ENCODE results near the gene IL36G. TPM values are rescaled to one million over a fixed set of nuclear protein-coding genes. Genes with fewer than 3 reads are reported as not detected.

Gene IL36G
- total and polyA plus RNA-seq, 5 donors: not detected

- Histone ChIP-seq H3K27me3 (ENCODE audit: control insufficient read depth, insufficient read depth) (no peaks in the 10 kb centered on the region), H3K4me1 (ENCODE audit: control insufficient read depth, insufficient read depth, low read length) (no peaks in the 10 kb centered on the region), H3K27ac (ENCODE audit: low read length) (no peak overlapping the region), H3K4me3 (ENCODE audit: low read length) (no peak overlapping the region), H3K9me3 (ENCODE audit: control insufficient read depth, low read length) (no peaks in the 10 kb centered on the region)
- DNase-seq: no peak
- intact Hi-C loops (cut with DNase I): no loop called here
- no peak for ATAC-seq
- 76% methylated on average over 2 of the region's 2 CpGs for WGBS
Measured at GRCh38 chr2:112973156-112973555, 4.7 kb upstream of the IL36G start.

- ATAC-seq: no peak
- DNase-seq: no peak
- 89% methylated on average over 1 of the region's 1 CpG for WGBS
- Histone ChIP-seq H3K27ac (ENCODE audit: low read length) (no peak overlapping the region), H3K4me1 (ENCODE audit: control insufficient read depth, insufficient read depth, low read length) (no peaks in the 10 kb centered on the region), H3K9me3 (ENCODE audit: control insufficient read depth, low read length) (no peaks in the 10 kb centered on the region), H3K4me3 (ENCODE audit: low read length) (no peak overlapping the region), H3K27me3 (ENCODE audit: control insufficient read depth, insufficient read depth) (no peaks in the 10 kb centered on the region)
- intact Hi-C loops (cut with DNase I): no loop called here
Measured at GRCh38 chr2:112979731-112980130, 1.9 kb downstream of the IL36G start.

- H3K27me3 ChIP-seq (ENCODE audit: control insufficient read depth, insufficient read depth): no peaks in the 10 kb centered on the region
- H3K9me3 ChIP-seq (ENCODE audit: control insufficient read depth, low read length): no peaks in the 10 kb centered on the region
- no peaks in the 10 kb centered on the region for H3K4me1 ChIP-seq (ENCODE audit: control insufficient read depth, insufficient read depth, low read length)
- ATAC-seq (no peak), DNase-seq (no peak)
- H3K4me3 ChIP-seq (ENCODE audit: low read length): no peak overlapping the region
- WGBS: 45% methylated on average over 1 of the region's 1 CpG
- intact Hi-C loops (cut with DNase I): no loop called here
- no peak overlapping the region for H3K27ac ChIP-seq (ENCODE audit: low read length)
Measured at GRCh38 chr2:112980537-112980936, 2.7 kb downstream of the IL36G start.

- Histone ChIP-seq H3K9me3 (ENCODE audit: control insufficient read depth, low read length) (no peaks in the 10 kb centered on the region), H3K4me3 (ENCODE audit: low read length) (no peak overlapping the region), H3K27me3 (ENCODE audit: control insufficient read depth, insufficient read depth) (no peaks in the 10 kb centered on the region), H3K4me1 (ENCODE audit: control insufficient read depth, insufficient read depth, low read length) (no peaks in the 10 kb centered on the region), H3K27ac (ENCODE audit: low read length) (no peak overlapping the region)
- 83% methylated on average over 5 of the region's 5 CpGs for WGBS
- intact Hi-C loops (cut with DNase I): no loop called here
- no peak for DNase-seq
- no peak for ATAC-seq
Measured at GRCh38 chr2:112985090-112985489, 7.3 kb downstream of the IL36G start.

- Histone ChIP-seq H3K4me1 (ENCODE audit: control insufficient read depth, insufficient read depth, low read length) (no peaks in the 10 kb centered on the region), H3K27ac (ENCODE audit: low read length) (no peak overlapping the region), H3K9me3 (ENCODE audit: control insufficient read depth, low read length) (peaks cover 2% of the 10 kb centered on the region), H3K27me3 (ENCODE audit: control insufficient read depth, insufficient read depth) (no peaks in the 10 kb centered on the region), H3K4me3 (ENCODE audit: low read length) (no peak overlapping the region)
- no peak for ATAC-seq
- DNase-seq: no peak
- 66% methylated on average over 3 of the region's 3 CpGs for WGBS
- intact Hi-C loops (cut with DNase I): no loop called here
Measured at GRCh38 chr2:112989611-112990010, 11.8 kb downstream of the IL36G start.

GRCh38 chr2:112993831-112994230, 16.0 kb downstream of the IL36G start:
- intact Hi-C loops (cut with DNase I): no loop called here
- H3K4me3 ChIP-seq (ENCODE audit: low read length): no peak overlapping the region
- DNase-seq: no peak
- H3K4me1 ChIP-seq (ENCODE audit: control insufficient read depth, insufficient read depth, low read length): no peaks in the 10 kb centered on the region
- H3K27ac ChIP-seq (ENCODE audit: low read length): no peak overlapping the region
- no peak for ATAC-seq
- H3K27me3 ChIP-seq (ENCODE audit: control insufficient read depth, insufficient read depth): no peaks in the 10 kb centered on the region
- H3K9me3 ChIP-seq (ENCODE audit: control insufficient read depth, low read length): peaks cover 2% of the 10 kb centered on the region

GRCh38 chr2:112994648-112995047, 16.8 kb downstream of the IL36G start:
- Histone ChIP-seq H3K27ac (ENCODE audit: low read length) (no peak overlapping the region), H3K9me3 (ENCODE audit: control insufficient read depth, low read length) (peaks cover 2% of the 10 kb centered on the region), H3K4me3 (ENCODE audit: low read length) (no peak overlapping the region), H3K27me3 (ENCODE audit: control insufficient read depth, insufficient read depth) (no peaks in the 10 kb centered on the region), H3K4me1 (ENCODE audit: control insufficient read depth, insufficient read depth, low read length) (no peaks in the 10 kb centered on the region)
- ATAC-seq (no peak), DNase-seq (no peak)
- WGBS: 83% methylated on average over 2 of the region's 2 CpGs
- intact Hi-C loops (cut with DNase I): no loop called here

- ATAC-seq: no peak
- intact Hi-C loops (cut with DNase I): no loop called here
- peaks cover 2% of the 10 kb centered on the region for H3K9me3 ChIP-seq (ENCODE audit: control insufficient read depth, low read length)
- no peak overlapping the region for H3K4me3 ChIP-seq (ENCODE audit: low read length)
- no peaks in the 10 kb centered on the region for H3K4me1 ChIP-seq (ENCODE audit: control insufficient read depth, insufficient read depth, low read length)
- no peaks in the 10 kb centered on the region for H3K27me3 ChIP-seq (ENCODE audit: control insufficient read depth, insufficient read depth)
- WGBS: 89% methylated on average over 14 of the region's 14 CpGs
- no peak overlapping the region for H3K27ac ChIP-seq (ENCODE audit: low read length)
- no peak for DNase-seq
Measured at GRCh38 chr2:112995346-112995920, 17.6 kb downstream of the IL36G start.

- 65% methylated on average over 6 of the region's 6 CpGs for WGBS
- H3K27ac ChIP-seq (ENCODE audit: low read length): no peak overlapping the region
- peaks cover 2% of the 10 kb centered on the region for H3K9me3 ChIP-seq (ENCODE audit: control insufficient read depth, low read length)
- ATAC-seq (no peak), DNase-seq (no peak)
- H3K4me3 ChIP-seq (ENCODE audit: low read length): no peak overlapping the region
- H3K27me3 ChIP-seq (ENCODE audit: control insufficient read depth, insufficient read depth): no peaks in the 10 kb centered on the region
- intact Hi-C loops (cut with DNase I): no loop called here
- no peaks in the 10 kb centered on the region for H3K4me1 ChIP-seq (ENCODE audit: control insufficient read depth, insufficient read depth, low read length)
Measured at GRCh38 chr2:112996635-112997034, 18.8 kb downstream of the IL36G start.

- ATAC-seq: no peak
- Histone ChIP-seq H3K4me1 (ENCODE audit: control insufficient read depth, insufficient read depth, low read length) (no peaks in the 10 kb centered on the region), H3K4me3 (ENCODE audit: low read length) (no peak overlapping the region), H3K9me3 (ENCODE audit: control insufficient read depth, low read length) (peaks cover 2% of the 10 kb centered on the region), H3K27ac (ENCODE audit: low read length) (no peak overlapping the region), H3K27me3 (ENCODE audit: control insufficient read depth, insufficient read depth) (no peaks in the 10 kb centered on the region)
- intact Hi-C loops (cut with DNase I): no loop called here
- DNase-seq: no peak
- 75% methylated on average over 1 of the region's 1 CpG for WGBS
Measured at GRCh38 chr2:112997151-112997550, 19.3 kb downstream of the IL36G start.

GRCh38 chr2:113000436-113000835, 22.6 kb downstream of the IL36G start:
- Histone ChIP-seq H3K9me3 (ENCODE audit: control insufficient read depth, low read length) (no peaks in the 10 kb centered on the region), H3K27me3 (ENCODE audit: control insufficient read depth, insufficient read depth) (no peaks in the 10 kb centered on the region), H3K4me3 (ENCODE audit: low read length) (no peak overlapping the region), H3K4me1 (ENCODE audit: control insufficient read depth, insufficient read depth, low read length) (no peaks in the 10 kb centered on the region), H3K27ac (ENCODE audit: low read length) (no peak overlapping the region)
- DNase-seq: no peak
- WGBS: 77% methylated on average over 1 of the region's 1 CpG
- intact Hi-C loops (cut with DNase I): no loop called here
- ATAC-seq: no peak

GRCh38 chr2:113002677-113003076, 24.9 kb downstream of the IL36G start:
- no peak overlapping the region for H3K27ac ChIP-seq (ENCODE audit: low read length)
- 59% methylated on average over 2 of the region's 2 CpGs for WGBS
- no peaks in the 10 kb centered on the region for H3K9me3 ChIP-seq (ENCODE audit: control insufficient read depth, low read length)
- H3K4me1 ChIP-seq (ENCODE audit: control insufficient read depth, insufficient read depth, low read length): no peaks in the 10 kb centered on the region
- ATAC-seq (no peak), DNase-seq (no peak)
- intact Hi-C loops (cut with DNase I): no loop called here
- H3K27me3 ChIP-seq (ENCODE audit: control insufficient read depth, insufficient read depth): no peaks in the 10 kb centered on the region
- no peak overlapping the region for H3K4me3 ChIP-seq (ENCODE audit: low read length)
